Tibial artery (tissue), 4 donors: Measurements from ENCODE around the gene GAS7.

ENCODE experiments used
- DNase-seq, 2 donors: peaks; one replicate each; pipeline ENCODE4 v3.0.0-alpha.2; 2019
- H3K27ac ChIP-seq, 2 donors: fragments of 200-600 bp; sonication (generic) in 1 of 2; 1 replicate in 1 of 2; 2 replicates in 1 of 2; pipeline ENCODE4 v1.5.1; 2018 to 2019; ENCODE audit warnings: mild to moderate bottlenecking in 1 of 2
- H3K27me3 ChIP-seq, 2 donors: fragments of 200-600 bp; sonication (generic) in 1 of 2; one replicate each; pipeline versions ENCODE4 v1.5.1 to v1.6.0; 2016 to 2019
- H3K36me3 ChIP-seq, 3 donors: fragments of 200-600 bp; sonication (generic) in 2 of 3; one replicate each; pipeline ENCODE4 v1.5.1; 2016 to 2019; ENCODE audit warnings: mild to moderate bottlenecking in 2 of 3
- H3K4me1 ChIP-seq, 4 donors: fragments of 200-600 bp; sonication (generic) in 2 of 4; 1 replicate in 3 of 4; 2 replicates in 1 of 4; pipeline ENCODE4 v1.5.1; 2016 to 2019
- H3K4me3 ChIP-seq, 2 donors: fragments of 200-600 bp; sonication (generic) in 1 of 2; 1 replicate in 1 of 2; 2 replicates in 1 of 2; pipeline ENCODE4 v1.5.1; 2018 to 2019; ENCODE audit warnings: mild to moderate bottlenecking in 2 of 2
- H3K9me3 ChIP-seq, 3 donors: fragments of 200-600 bp; sonication (generic) in 1 of 3; one replicate each; pipeline ENCODE4 v1.5.1; 2016 to 2019
- intact Hi-C: fragments of 100-400 bp; cut with DNase I; formaldehyde crosslinking; loops from one replicate; pipeline ENCODE4 v1.15.0; 2023; ENCODE audit warnings: low total_unique reads
- TF ChIP-seq, protein P1 (sequence below), 2 experiments: fragments of 200-600 bp in 1 of 2; fragments of 450-650 bp in 1 of 2; IDR thresholded peaks; one replicate each; pipeline ENCODE4 v1.5.1; 2017 to 2019; ENCODE audit warnings: antibody characterized with exemption in 2 of 2, mild to moderate bottlenecking in 1 of 2, moderate library complexity in 1 of 2

Gene GAS7

DNA sequence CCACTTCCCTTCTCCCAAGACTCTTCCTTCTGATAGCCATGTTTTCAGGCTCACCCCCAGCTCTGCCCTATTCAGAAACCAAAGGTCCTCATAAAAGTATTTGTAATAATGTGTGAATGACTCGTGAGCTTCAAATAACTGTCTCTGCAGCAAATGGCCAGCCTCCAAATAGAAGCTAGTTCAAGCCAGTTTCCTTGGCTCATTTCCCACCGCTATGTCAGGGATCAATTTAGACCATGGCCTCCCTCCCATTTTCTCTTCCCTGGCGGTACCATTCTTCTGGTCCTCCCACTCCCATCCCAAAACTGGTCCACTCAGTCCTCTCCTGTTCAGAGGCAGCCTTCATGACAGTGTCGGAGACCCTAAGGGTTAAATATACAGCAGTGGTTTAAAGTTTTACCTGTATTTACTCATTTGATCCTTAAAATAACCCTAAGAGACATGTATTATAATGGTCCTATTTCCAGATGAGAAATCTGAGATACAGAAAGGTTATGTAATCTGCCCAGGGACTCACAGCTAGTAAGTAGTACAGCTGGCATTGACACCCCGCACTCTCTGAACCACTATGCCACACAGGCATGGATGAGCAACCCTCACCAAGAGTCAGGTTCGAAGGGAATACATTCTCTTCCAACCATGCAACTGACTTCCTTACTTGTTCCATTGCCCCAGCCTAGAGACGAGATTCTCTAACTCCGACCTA, 42.9 kb downstream of the GAS7 start:
- Histone ChIP-seq H3K27ac (no peak overlapping the region), H3K36me3 (no peaks in the 10 kb centered on the region), H3K27me3 (no peaks in the 10 kb centered on the region), H3K4me1 (no peaks in the 10 kb centered on the region), H3K4me3 (no peak overlapping the region), H3K9me3 (no peaks in the 10 kb centered on the region)
- DNase-seq, result no peak
- TF ChIP-seq, protein P1, sequence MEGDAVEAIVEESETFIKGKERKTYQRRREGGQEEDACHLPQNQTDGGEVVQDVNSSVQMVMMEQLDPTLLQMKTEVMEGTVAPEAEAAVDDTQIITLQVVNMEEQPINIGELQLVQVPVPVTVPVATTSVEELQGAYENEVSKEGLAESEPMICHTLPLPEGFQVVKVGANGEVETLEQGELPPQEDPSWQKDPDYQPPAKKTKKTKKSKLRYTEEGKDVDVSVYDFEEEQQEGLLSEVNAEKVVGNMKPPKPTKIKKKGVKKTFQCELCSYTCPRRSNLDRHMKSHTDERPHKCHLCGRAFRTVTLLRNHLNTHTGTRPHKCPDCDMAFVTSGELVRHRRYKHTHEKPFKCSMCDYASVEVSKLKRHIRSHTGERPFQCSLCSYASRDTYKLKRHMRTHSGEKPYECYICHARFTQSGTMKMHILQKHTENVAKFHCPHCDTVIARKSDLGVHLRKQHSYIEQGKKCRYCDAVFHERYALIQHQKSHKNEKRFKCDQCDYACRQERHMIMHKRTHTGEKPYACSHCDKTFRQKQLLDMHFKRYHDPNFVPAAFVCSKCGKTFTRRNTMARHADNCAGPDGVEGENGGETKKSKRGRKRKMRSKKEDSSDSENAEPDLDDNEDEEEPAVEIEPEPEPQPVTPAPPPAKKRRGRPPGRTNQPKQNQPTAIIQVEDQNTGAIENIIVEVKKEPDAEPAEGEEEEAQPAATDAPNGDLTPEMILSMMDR (IDR thresholded peaks at IDR 0.05), result no peak
- intact Hi-C loops, result no loop called here

DNA sequence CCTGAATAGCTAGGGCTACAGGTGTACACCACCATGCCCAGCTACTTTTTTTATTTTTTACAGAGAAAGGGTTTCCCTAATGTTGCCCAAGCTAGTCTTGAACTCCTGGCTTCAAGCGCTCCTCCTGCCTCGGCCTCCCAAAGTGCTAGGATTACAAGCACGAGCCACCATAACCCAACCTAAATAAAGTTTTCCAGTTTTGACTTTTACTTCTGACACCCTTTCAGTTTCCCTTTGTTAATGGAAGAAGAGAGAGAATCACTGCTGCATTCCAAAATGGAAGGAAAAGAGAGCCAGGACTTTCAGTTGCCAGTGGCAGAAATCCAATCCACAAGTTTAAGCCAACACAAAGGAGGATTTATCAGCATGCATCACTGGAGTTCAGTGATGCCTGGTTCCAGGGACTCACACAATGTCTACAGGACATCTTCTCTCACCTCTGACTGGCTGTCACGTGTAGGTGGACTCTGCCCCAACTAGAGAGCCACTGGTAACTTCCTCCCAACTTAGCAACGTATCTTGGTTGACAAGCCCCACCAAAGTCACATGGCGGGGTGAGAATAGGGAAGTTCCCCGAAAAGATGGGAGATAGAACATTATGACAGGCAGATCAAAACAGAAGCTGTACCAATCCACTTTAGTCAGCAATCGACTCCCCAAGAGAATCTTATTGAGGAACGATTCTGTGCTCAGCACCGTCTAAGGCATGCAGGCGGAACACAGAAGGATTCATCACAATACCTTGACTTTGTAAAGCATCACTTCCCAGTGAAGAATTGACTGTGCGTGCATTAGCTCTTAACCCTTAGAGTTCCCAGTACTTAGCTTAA, 46.5 kb downstream of the GAS7 start:
- H3K27ac ChIP-seq, result no peak overlapping the region
- peak; percentile 72 to 73 for DNase-seq
- H3K36me3 ChIP-seq, result no peaks in the 10 kb centered on the region
- no peaks in the 10 kb centered on the region for H3K9me3 ChIP-seq
- intact Hi-C loops, result no loop called here
- no peaks in the 10 kb centered on the region for H3K27me3 ChIP-seq
- TF ChIP-seq, protein P1 (IDR thresholded peaks at IDR 0.05), result no peak
- H3K4me3 ChIP-seq, result no peak overlapping the region
- H3K4me1 ChIP-seq, result no peaks in the 10 kb centered on the region

DNA sequence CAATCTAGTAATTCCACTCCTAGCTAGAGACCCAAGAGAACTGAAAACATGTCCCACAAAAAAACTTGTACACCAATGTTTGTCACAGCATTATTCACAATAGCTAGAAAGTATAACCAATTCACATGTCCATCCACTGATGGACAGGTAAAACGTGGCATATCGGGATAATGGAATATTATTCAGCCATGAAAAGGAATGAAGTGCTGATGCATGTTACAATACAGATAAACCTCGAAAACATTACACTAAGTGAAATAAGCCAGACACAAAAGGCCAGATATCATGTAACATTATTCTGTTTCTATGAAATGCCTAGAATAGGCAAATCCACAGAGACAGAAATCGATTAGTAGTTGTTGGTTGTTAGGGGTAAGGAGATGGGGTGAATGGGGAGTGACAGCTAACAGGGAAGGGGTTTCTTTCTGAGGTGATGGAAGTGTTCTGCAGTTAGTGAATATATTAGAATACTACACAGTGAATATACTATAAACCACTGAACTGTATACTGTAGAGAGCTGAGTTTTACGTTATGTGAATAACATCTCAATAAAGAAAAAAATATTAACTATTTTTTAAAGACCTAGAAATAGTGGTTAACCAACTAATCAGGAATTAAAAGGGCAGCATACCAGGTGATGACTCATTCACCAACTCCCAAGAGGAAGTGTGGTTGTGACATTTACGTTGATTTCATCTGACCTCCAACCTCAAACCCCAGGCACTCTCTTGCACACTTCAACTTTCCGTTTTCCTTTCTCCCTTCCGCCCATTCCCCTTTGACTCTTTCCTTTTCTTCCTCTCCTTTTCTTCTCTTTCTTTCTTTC, 48.6 kb downstream of the GAS7 start:
- Histone ChIP-seq H3K9me3 (no peaks in the 10 kb centered on the region), H3K4me3 (no peak overlapping the region), H3K27ac (no peak overlapping the region), H3K36me3 (no peaks in the 10 kb centered on the region), H3K27me3 (no peaks in the 10 kb centered on the region), H3K4me1 (no peaks in the 10 kb centered on the region)
- TF ChIP-seq, protein P1 (IDR thresholded peaks at IDR 0.05), result no peak
- no peak for DNase-seq
- intact Hi-C loops, result no loop called here

DNA sequence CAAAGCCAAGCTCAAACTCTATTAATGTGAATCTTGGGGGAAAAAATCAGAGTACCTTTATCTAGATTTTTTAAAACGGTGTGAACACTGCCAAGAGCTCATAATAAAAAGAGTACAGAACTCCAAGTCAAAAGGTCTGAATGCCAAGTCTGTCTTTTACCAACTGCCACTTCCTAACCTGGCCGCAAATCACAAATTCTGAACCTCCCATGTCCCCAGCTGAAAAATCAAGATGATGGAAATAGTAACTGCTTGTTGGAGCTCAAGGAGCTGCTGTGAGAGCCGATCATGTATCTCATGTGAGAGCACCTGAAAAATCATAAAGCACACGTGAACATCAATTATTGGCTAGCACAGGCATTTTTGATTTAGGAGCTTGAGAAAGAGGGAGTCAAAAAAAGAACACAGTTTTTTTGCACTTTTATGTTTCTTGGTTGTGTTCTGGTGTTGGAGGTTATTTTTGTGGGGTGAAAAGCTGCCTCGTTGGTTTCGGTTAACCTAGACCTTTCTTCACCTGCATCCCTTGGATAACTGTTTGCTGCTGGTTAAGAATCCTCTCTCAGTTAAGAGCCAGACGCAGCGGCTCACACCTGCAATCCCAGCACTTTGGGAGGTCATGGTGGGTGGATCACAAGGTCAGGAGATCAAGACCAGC, 50.5 kb downstream of the GAS7 start:
- H3K9me3 ChIP-seq, result no peaks in the 10 kb centered on the region
- H3K27me3 ChIP-seq, result no peaks in the 10 kb centered on the region
- no peaks in the 10 kb centered on the region for H3K4me1 ChIP-seq
- intact Hi-C loops, result no loop called here
- no peak overlapping the region for H3K4me3 ChIP-seq
- no peak for DNase-seq
- no peaks in the 10 kb centered on the region for H3K36me3 ChIP-seq
- TF ChIP-seq, protein P1 (IDR thresholded peaks at IDR 0.05), result no peak
- no peak overlapping the region for H3K27ac ChIP-seq

DNA sequence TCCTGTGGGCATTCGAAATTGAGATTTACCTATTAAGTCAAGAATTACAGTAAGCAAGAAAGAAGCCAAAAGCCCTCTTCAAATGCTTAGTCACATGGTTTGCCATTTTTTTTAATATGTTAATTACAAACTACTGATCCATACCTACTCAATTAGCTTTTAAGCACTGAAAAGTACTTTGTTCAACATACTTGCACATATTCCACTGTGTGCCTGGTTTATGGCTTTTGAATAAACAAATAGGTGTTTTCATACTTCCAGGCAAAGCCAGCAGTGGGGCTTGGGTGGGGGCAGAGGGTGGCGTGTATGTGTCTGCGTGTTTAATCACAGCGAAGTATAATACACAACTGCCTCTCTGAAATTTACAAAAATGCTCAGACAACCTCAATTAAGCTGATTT, 51.4 kb downstream of the GAS7 start:
- no peak overlapping the region for H3K27ac ChIP-seq
- no peaks in the 10 kb centered on the region for H3K36me3 ChIP-seq
- no peaks in the 10 kb centered on the region for H3K9me3 ChIP-seq
- intact Hi-C loops, result no loop called here
- TF ChIP-seq, protein P1 (IDR thresholded peaks at IDR 0.05), result no peak
- no peaks in the 10 kb centered on the region for H3K27me3 ChIP-seq
- H3K4me3 ChIP-seq, result no peak overlapping the region
- no peak for DNase-seq
- no peaks in the 10 kb centered on the region for H3K4me1 ChIP-seq
